Testis (tissue), 3 donors: ENCODE measurements around the gene CERK. TPM values are rescaled to one million over a fixed set of nuclear protein-coding genes. Genes with fewer than 3 reads are reported as not detected.

Experiments used
- DNase-seq: peaks from one replicate; pipeline ENCODE4 v3.0.0-alpha.2; 2019
- H3K27ac ChIP-seq, 2 donors: fragments of 200-600 bp; sonication (generic); one replicate each; pipeline ENCODE4 v1.5.1; 2019
- H3K27me3 ChIP-seq: fragments of 200-600 bp; sonication (generic); one replicate; pipeline ENCODE4 v1.5.1; 2019
- H3K36me3 ChIP-seq: fragments of 200-600 bp; sonication (generic); one replicate; pipeline ENCODE4 v1.5.1; 2017; ENCODE audit warnings: low read depth; ENCODE audit errors: missing control alignments
- H3K4me1 ChIP-seq: fragments of 200-600 bp; sonication (generic); one replicate; pipeline ENCODE4 v1.5.1; 2019
- H3K4me3 ChIP-seq, 2 donors: fragments of 200-600 bp; sonication (generic); one replicate each; pipeline ENCODE4 v1.5.1; 2017 to 2019
- H3K9me3 ChIP-seq: fragments of 200-600 bp; sonication (generic); one replicate; pipeline ENCODE4 v1.5.1; 2017
- CTCF ChIP-seq, 3 experiments: fragments of 450-650 bp in 2 of 3; fragments of 200-600 bp in 1 of 3; sonication (generic) in 1 of 3; IDR thresholded peaks; one replicate each; pipeline ENCODE4 v1.5.1; 2016 to 2019; ENCODE audit warnings: antibody characterized with exemption in 3 of 3, mild to moderate bottlenecking in 2 of 3, moderate library complexity in 1 of 3
- POLR2A ChIP-seq: fragments of 450-650 bp; IDR thresholded peaks from one replicate; pipeline ENCODE4 v1.6.1; 2017; ENCODE audit warnings: antibody characterized with exemption, mild to moderate bottlenecking, moderate library complexity
- WGBS, 2 donors: methylation state at CpG; one replicate each; pipeline ENCODE4 v1.1.5; 2018; 5-methylcytosine and 5-hydroxymethylcytosine counted together
- intact Hi-C: fragments of 100-400 bp; cut with DNase I; formaldehyde crosslinking; loops from one replicate; pipeline ENCODE4 v1.15.1; 2023; ENCODE audit warnings: low total_unique reads
- polyA plus RNA-seq: library from polyadenylated mRNA; stranded (reverse); fragments of 350-450 nt; fragmentation: Illumina TruSeq; extraction: RNeasy Lipid Tissue Mini Kit (QIAGEN cat#74804); gene quantifications from one replicate; pipeline ENCODE4 v1.2.3, GENCODE V29; 2014; ENCODE audit warnings: low read depth, low replicate concordance; ENCODE audit not compliant: insufficient read depth
- total RNA-seq, 2 donors: library from RNA; depleted of rRNA; stranded (reverse); fragments of >200 nt; gene quantifications; one replicate each; pipeline ENCODE4 v1.2.3, GENCODE V29; 2016

CERK gene
- total and polyA plus RNA-seq, 3 donors from 2014 or later, result 14.0 to 21.3 (median 17.0) TPM

- intact Hi-C loops, result no loop called here
- no peak for DNase-seq
- 89 to 90% methylated on average over 5 to 9 of the region's 9 CpGs for WGBS, 2 donors
Measured at GRCh38 chr22:46669201-46669600, 68.9 kb downstream of the CERK start.

GRCh38 chr22:46668116-46668515 lies 69.9 kb downstream of the CERK start:
- H3K4me3 ChIP-seq, result no peak overlapping the region
- intact Hi-C loops, result no loop called here

More at GRCh38 chr22:46669201-46669600, 68.9 kb downstream of the CERK start:
- H3K27me3 ChIP-seq, result no peaks in the 10 kb centered on the region
- no peaks in the 10 kb centered on the region for H3K9me3 ChIP-seq
- no peak overlapping the region for H3K27ac ChIP-seq
- H3K4me3 ChIP-seq, result no peak overlapping the region
- H3K36me3 ChIP-seq, result no peaks in the 10 kb centered on the region
- no peak for TF ChIP-seq CTCF (IDR thresholded peaks at IDR 0.05)
- no peak for TF ChIP-seq POLR2A
- no peaks in the 10 kb centered on the region for H3K4me1 ChIP-seq

GRCh38 chr22:46667245-46667623 lies 70.8 kb downstream of the CERK start:
- H3K4me1 ChIP-seq, result no peaks in the 10 kb centered on the region
- no peak for DNase-seq
- WGBS, 2 donors, result 96 to 97% methylated on average over 6 to 10 of the region's 10 CpGs
- intact Hi-C loops, result no loop called here
- no peaks in the 10 kb centered on the region for H3K36me3 ChIP-seq
- no peak for TF ChIP-seq CTCF (IDR thresholded peaks at IDR 0.05)
- no peak for TF ChIP-seq POLR2A
- H3K27ac ChIP-seq, result no peak overlapping the region
- H3K4me3 ChIP-seq, result no peak overlapping the region
- H3K27me3 ChIP-seq, result no peaks in the 10 kb centered on the region
- H3K9me3 ChIP-seq, result no peaks in the 10 kb centered on the region

More at GRCh38 chr22:46668116-46668515, 69.9 kb downstream of the CERK start:
- Histone ChIP-seq H3K27ac (no peak overlapping the region), H3K27me3 (no peaks in the 10 kb centered on the region), H3K36me3 (no peaks in the 10 kb centered on the region), H3K4me1 (no peaks in the 10 kb centered on the region), H3K9me3 (no peaks in the 10 kb centered on the region)
- WGBS, 2 donors, result 87 to 91% methylated on average over 5 to 22 of the region's 24 CpGs
- TF ChIP-seq CTCF (IDR thresholded peaks at IDR 0.05) (no peak), POLR2A (no peak)
- no peak for DNase-seq

- no peak for TF ChIP-seq CTCF (IDR thresholded peaks at IDR 0.05)
- TF ChIP-seq POLR2A, result no peak
- H3K27ac ChIP-seq, result no peak overlapping the region
- no peaks in the 10 kb centered on the region for H3K27me3 ChIP-seq
- no peaks in the 10 kb centered on the region for H3K9me3 ChIP-seq
- DNase-seq, result no peak
- intact Hi-C loops, result no loop called here
- no peaks in the 10 kb centered on the region for H3K36me3 ChIP-seq
- no peak overlapping the region for H3K4me3 ChIP-seq
- WGBS, 2 donors, result 87 to 95% methylated on average over 3 to 17 of the region's 17 CpGs
- no peaks in the 10 kb centered on the region for H3K4me1 ChIP-seq
Measured at GRCh38 chr22:46666577-46667244, 71.3 kb downstream of the CERK start.

- Histone ChIP-seq H3K4me3 (no peak overlapping the region), H3K27ac (no peak overlapping the region), H3K36me3 (no peaks in the 10 kb centered on the region), H3K27me3 (no peaks in the 10 kb centered on the region), H3K9me3 (no peaks in the 10 kb centered on the region), H3K4me1 (no peaks in the 10 kb centered on the region)
- intact Hi-C loops, result no loop called here
- 94 to 100% methylated on average over 3 to 18 of the region's 18 CpGs for WGBS, 2 donors
- TF ChIP-seq CTCF (IDR thresholded peaks at IDR 0.05) (no peak), POLR2A (no peak)
- no peak for DNase-seq
Measured at GRCh38 chr22:46665751-46666280, 72.2 kb downstream of the CERK start.
